ENCODE results near the gene WWC2.

WWC2 gene

GRCh38 chr4:183098723-183099536 lies at the start of gene WWC2:
Gene WWC2 (plus strand): TSS chr4:183099257. CDS start chr4:183099492, 235 bp downstream.
- DNase-seq (ENCODE audit: low read depth in 2 of 2) = peak; percentile 89

- no peak for DNase-seq (ENCODE audit: low read depth in 2 of 2)
Observed at GRCh38 chr4:183053681-183054080, 45.4 kb upstream of the WWC2 start.

GRCh38 chr4:183057255-183057654 lies 41.8 kb upstream of the WWC2 start:
- DNase-seq (ENCODE audit: low read depth in 2 of 2) = no peak

- DNase-seq (ENCODE audit: low read depth in 2 of 2) = no peak
Observed at GRCh38 chr4:183059797-183060196, 39.3 kb upstream of the WWC2 start.

GRCh38 chr4:183068502-183068901 lies 30.6 kb upstream of the WWC2 start:
- DNase-seq (ENCODE audit: low read depth in 2 of 2) = no peak

- DNase-seq (ENCODE audit: low read depth in 2 of 2) = no peak
Observed at GRCh38 chr4:183071222-183071621, 27.8 kb upstream of the WWC2 start.

- no peak for DNase-seq (ENCODE audit: low read depth in 2 of 2)
Observed at GRCh38 chr4:183072176-183072575, 26.9 kb upstream of the WWC2 start.

- DNase-seq (ENCODE audit: low read depth in 2 of 2) = no peak
Observed at GRCh38 chr4:183073838-183074145, 25.3 kb upstream of the WWC2 start.

- DNase-seq (ENCODE audit: low read depth in 2 of 2) = peak; percentile 28 to 30
Observed at GRCh38 chr4:183074288-183074990, 24.6 kb upstream of the WWC2 start.

GRCh38 chr4:183078634-183079033 lies 20.4 kb upstream of the WWC2 start:
- DNase-seq (ENCODE audit: low read depth in 2 of 2) = no peak

GRCh38 chr4:183080372-183081115 lies 18.5 kb upstream of the WWC2 start:
- no peak for DNase-seq (ENCODE audit: low read depth in 2 of 2)

GRCh38 chr4:183081116-183081469 lies 18.0 kb upstream of the WWC2 start:
- no peak for DNase-seq (ENCODE audit: low read depth in 2 of 2)

- no peak for DNase-seq (ENCODE audit: low read depth in 2 of 2)
Observed at GRCh38 chr4:183082053-183082452, 17.0 kb upstream of the WWC2 start.

- no peak for DNase-seq (ENCODE audit: low read depth in 2 of 2)
Observed at GRCh38 chr4:183094393-183095198, 4.5 kb upstream of the WWC2 start.

GRCh38 chr4:183095199-183095512 lies 3.9 kb upstream of the WWC2 start:
- no peak for DNase-seq (ENCODE audit: low read depth in 2 of 2)

GRCh38 chr4:183096276-183096965 lies 2.6 kb upstream of the WWC2 start:
- no peak for DNase-seq (ENCODE audit: low read depth in 2 of 2)

GRCh38 chr4:183097231-183098018 lies 1.6 kb upstream of the WWC2 start:
- no peak for DNase-seq (ENCODE audit: low read depth in 2 of 2)

GRCh38 chr4:183098019-183098722 lies 886 bp upstream of the WWC2 start:
- DNase-seq (ENCODE audit: low read depth in 2 of 2) = no peak

- no peak for DNase-seq (ENCODE audit: low read depth in 2 of 2)
Observed at GRCh38 chr4:183099537-183100297, 660 bp downstream of the WWC2 start.
